ENCODE data around the gene ITGB2. TPM values are rescaled to one million over a fixed set of nuclear protein-coding genes. Genes with fewer than 3 reads are reported as not detected.

The ITGB2 gene
- total RNA-seq, 1 experiment from 2014 or later, result 45.1 TPM

DNA sequence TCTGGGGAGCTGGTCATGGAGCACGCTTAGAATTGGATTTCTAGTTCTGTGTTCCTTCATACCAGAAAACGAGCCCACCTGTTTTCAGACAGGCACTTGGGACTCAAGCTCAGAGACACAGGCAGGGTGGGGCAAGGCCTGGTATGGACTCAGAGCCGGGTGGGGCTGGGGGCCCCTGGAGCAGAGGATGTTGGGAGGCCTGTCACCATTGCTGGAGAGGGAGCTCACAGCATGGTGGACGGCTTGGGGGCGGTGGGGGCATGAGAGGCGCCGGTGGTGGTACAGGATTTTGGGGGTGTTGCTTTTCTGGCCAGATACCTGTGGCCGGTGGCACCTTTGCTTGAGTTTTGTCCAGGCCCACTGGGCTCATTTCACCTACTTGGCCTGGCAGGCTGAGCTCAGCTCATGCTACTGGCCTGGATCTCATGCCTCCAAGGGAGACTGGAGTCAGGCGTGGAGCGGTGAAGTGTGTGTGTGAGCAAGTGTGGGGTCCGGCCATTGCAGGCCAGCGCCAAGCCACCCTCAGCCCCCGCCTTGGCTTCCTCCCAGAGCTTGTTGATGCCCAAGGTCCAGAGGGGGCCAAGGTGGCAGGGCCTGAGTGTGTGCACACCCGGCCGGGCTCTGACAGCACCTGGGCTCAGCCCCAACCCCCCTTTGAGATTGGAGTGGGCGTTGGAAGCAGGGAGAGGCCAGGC lies 27.9 kb upstream of the ITGB2 start:
- H3F3A ChIP-seq (ENCODE audit: low read length, unreplicated experiment), result no peaks in the 10 kb centered on the region
- no peak overlapping the region for H3K4me3 ChIP-seq (ENCODE audit: low read length)
- no peak overlapping the region for H3K4me2 ChIP-seq (ENCODE audit: low read length)
- peaks cover 32% of the 10 kb centered on the region for H3K36me3 ChIP-seq (ENCODE audit: low read depth, low read length)
- ATAC-seq (no peak), DNase-seq (no peak)
- CTCF ChIA-PET, result interaction anchor here (0.6 to 2.2 kb wide), 4 partner anchors 154 to 189 kb away, joined by 3 to 15 read pairs (median 9); no protein-coding TSS in a partner anchor
- POLR2A ChIA-PET (ENCODE audit: unreplicated experiment), result interaction anchor here (0.6 kb wide), 1 partner anchor 226 kb away, joined by 8 read pairs; no protein-coding TSS in a partner anchor
- H3K9me2 ChIP-seq (replicated peaks; ENCODE audit: low read length), result no peaks in the 10 kb centered on the region
- no peak overlapping the region for H3K9ac ChIP-seq (ENCODE audit: low read length)
- peaks cover 13% of the 10 kb centered on the region; the same call in 1 of the 2 replicates for H3K4me1 ChIP-seq (ENCODE audit: insufficient read depth, low read length)
- TF ChIP-seq CTCF (conservative IDR thresholded peaks at IDR 0.05; ENCODE audit: low read depth, low read length), result no peak
- no peak for TF ChIP-seq EZH2 (IDR thresholded peaks at IDR 0.05; ENCODE audit: low read length, unreplicated experiment)
- TF ChIP-seq EZH2phosphoT487 (IDR thresholded peaks at IDR 0.05; ENCODE audit: borderline replicate concordance, low read length), result no peak
- no peaks in the 10 kb centered on the region for H3K9me3 ChIP-seq (ENCODE audit: low read length)
- no peak overlapping the region for H3K27ac ChIP-seq (ENCODE audit: low read length)
- no peak overlapping the region for H2AFZ ChIP-seq (ENCODE audit: low read length)
- peaks cover 99% of the 10 kb centered on the region for H3K79me2 ChIP-seq (ENCODE audit: low read length)
- peaks cover 41% of the 10 kb centered on the region for H4K20me1 ChIP-seq (ENCODE audit: low read length)
- H3K27me3 ChIP-seq (ENCODE audit: low read length), result no peaks in the 10 kb centered on the region
- BruUV-seq (replicated peaks), result no TSS peak
- intact Hi-C loops (cut with micrococcal nuclease), result loop anchor here (1.0 to 10.0 kb wide), 3 partner anchors 126 to 189 kb away; partner anchors contain the start of gene ADARB1

- no peaks in the 10 kb centered on the region for H3K9me3 ChIP-seq (ENCODE audit: low read length)
- ATAC-seq, result no peak
- ChIA-PET CTCF (interaction anchor here (0.6 to 1.3 kb wide), 4 partner anchors 155 to 519 kb away, joined by 3 to 15 read pairs (median 6); no protein-coding TSS in a partner anchor), POLR2A (ENCODE audit: unreplicated experiment) (interaction anchor here (0.6 kb wide), 1 partner anchor 227 kb away, joined by 8 read pairs; no protein-coding TSS in a partner anchor)
- DNase-seq, result no peak
- H3F3A ChIP-seq (ENCODE audit: low read length, unreplicated experiment), result no peaks in the 10 kb centered on the region
- intact Hi-C loops (cut with micrococcal nuclease), result loop anchor here (2.0 to 10.0 kb wide), 2 partner anchors 127 to 181 kb away; partner anchors contain the start of gene ADARB1
- no peak overlapping the region for H3K9ac ChIP-seq (ENCODE audit: low read length)
- no peaks in the 10 kb centered on the region for H3K27me3 ChIP-seq (ENCODE audit: low read length)
- TF ChIP-seq EZH2phosphoT487 (IDR thresholded peaks at IDR 0.05; ENCODE audit: borderline replicate concordance, low read length) (no peak), CTCF (conservative IDR thresholded peaks at IDR 0.05; ENCODE audit: low read depth, low read length) (no peak), EZH2 (IDR thresholded peaks at IDR 0.05; ENCODE audit: low read length, unreplicated experiment) (no peak)
- no peak overlapping the region for H2AFZ ChIP-seq (ENCODE audit: low read length)
- peaks cover 45% of the 10 kb centered on the region for H4K20me1 ChIP-seq (ENCODE audit: low read length)
- H3K4me3 ChIP-seq (ENCODE audit: low read length), result no peak overlapping the region
- H3K27ac ChIP-seq (ENCODE audit: low read length), result no peak overlapping the region
- peaks cover 13% of the 10 kb centered on the region; the same call in 1 of the 2 replicates for H3K4me1 ChIP-seq (ENCODE audit: insufficient read depth, low read length)
- BruUV-seq (replicated peaks), result no TSS peak
- H3K9me2 ChIP-seq (replicated peaks; ENCODE audit: low read length), result no peaks in the 10 kb centered on the region
- peaks cover 99% of the 10 kb centered on the region for H3K79me2 ChIP-seq (ENCODE audit: low read length)
- H3K4me2 ChIP-seq (ENCODE audit: low read length), result no peak overlapping the region
- peaks cover 32% of the 10 kb centered on the region for H3K36me3 ChIP-seq (ENCODE audit: low read depth, low read length)
Observed at GRCh38 chr21:44947930-44948331, 27.2 kb upstream of the ITGB2 start.
